K562 treated with DMSO at 1 percent for 48 hours (cell line): ENCODE measurements around the gene EME2. TPM values are rescaled to one million over a fixed set of nuclear protein-coding genes. Genes with fewer than 3 reads are reported as not detected.

ENCODE experiments used
- total RNA-seq: library from RNA; unstranded; fragments of 300-600 nt; gene quantifications from 2 replicates; pipeline ENCODE4 v1.2.3, GENCODE V29; 2022; ENCODE audit warnings: low replicate concordance; ENCODE audit errors: extremely low read depth

The EME2 gene, protein sequence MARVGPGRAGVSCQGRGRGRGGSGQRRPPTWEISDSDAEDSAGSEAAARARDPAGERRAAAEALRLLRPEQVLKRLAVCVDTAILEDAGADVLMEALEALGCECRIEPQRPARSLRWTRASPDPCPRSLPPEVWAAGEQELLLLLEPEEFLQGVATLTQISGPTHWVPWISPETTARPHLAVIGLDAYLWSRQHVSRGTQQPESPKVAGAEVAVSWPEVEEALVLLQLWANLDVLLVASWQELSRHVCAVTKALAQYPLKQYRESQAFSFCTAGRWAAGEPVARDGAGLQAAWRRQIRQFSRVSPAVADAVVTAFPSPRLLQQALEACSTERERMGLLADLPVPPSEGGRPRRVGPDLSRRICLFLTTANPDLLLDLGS
- not detected in 2 replicates for total RNA-seq

DNA sequence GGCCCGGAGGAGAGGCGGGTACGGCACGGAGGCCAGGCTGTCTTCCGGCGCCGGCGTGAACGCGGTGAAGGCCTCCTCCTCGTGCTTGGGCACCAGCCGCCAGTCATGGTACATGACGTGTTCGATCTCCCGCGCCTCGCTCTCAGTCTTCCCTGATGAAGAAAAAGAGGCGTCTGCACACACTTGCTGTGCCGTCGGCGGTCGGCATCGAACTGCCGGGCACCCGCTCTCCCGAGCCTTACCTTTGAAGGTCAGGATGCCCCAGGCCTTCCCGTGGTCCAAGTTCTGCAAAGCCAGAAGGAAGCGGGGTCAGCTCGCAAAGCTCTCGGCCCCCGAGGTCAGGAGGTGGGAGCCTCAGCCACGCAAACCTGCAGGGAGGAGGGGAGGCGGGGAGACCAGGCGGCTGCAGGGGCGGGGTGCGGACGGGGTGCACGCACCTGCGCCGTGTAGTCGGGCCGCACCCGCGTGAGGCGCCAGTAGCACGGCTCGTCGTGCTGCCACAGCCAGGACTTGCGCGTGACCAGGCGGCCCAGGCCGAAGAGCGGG is at the start of gene EME2:
Gene EME2 (plus strand): TSS at position 449 of the 546 bp plus-strand sequence. CDS start 418 bp downstream, outside the sequence.

DNA sequence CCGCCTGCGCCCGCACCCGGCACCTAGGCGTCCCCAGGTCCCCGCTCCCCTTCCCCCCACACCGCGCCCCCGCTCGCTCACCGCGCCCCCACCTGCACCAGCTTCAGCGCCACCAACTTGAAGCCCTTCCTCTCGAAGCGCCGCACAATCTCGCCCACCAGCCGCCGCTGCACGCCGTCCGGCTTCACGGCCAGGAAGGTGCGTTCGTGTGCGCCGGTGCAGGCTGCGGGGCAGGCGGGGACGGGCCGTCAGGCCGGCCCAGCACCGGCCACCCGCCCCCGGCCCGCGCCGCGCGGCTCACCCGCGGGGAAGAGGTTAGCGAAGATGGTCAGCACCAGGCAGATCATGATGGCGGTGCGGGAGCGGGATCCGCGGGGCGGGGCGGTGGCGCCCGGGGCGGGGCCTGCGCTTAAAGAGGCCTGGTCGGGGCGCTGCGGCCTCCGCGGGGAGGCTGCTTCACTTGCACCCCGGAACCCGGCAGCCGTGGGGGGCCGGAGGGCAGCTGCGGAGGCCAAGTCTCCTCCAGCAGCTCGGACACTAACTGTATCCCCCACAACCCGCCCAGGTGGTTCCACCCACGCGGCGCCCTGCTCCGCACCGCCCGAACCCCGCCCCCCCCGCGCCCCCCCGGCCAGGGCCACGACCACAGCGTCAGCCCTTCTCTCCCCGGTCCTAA is 1.3 kb upstream of the EME2 start, which contains the start of gene NME3:
Gene NME3 (minus strand): TSS at position 356 of the 676 bp plus-strand sequence. CDS start 9 bp downstream, at position 347.

DNA sequence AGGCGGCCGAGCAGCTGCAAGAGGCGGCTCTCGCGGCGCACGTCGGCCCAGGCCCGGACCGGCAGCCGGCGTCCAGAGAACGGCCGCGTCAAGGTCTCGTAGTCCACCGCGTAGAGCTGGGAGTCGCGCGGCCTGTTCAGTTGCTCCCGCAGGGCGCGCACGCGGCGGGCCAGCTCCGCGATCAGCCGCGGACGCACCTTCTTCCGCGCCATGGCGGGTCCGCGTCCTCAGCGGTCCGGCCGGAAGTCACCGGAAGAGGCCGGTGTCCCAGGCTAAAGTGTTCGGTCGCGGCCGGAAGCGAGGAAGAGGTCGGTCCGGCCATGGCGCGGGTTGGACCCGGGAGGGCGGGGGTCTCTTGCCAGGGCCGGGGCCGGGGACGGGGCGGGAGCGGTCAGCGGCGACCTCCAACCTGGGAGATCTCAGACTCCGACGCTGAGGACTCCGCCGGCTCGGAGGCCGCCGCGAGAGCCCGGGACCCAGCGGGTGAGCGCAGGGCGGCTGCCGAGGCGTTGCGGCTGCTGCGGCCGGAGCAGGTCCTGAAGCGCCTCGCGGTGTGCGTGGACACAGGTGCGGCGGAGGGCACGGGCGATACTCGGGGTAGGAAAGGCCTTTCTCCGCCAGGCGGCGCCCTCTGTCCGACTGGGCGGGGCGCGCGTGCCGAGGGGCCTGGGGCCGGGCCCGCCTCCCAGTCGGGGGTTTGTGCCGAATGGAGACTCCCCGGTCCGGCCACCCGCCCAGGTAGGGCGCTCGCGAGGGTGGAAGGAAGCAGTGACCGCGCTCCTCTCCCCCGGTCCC is 495 bp downstream of the EME2 start, which contains the start of gene MRPS34:
Gene MRPS34 (minus strand): TSS at position 227 of the 795 bp plus-strand sequence. CDS start 15 bp downstream, at position 212.

DNA sequence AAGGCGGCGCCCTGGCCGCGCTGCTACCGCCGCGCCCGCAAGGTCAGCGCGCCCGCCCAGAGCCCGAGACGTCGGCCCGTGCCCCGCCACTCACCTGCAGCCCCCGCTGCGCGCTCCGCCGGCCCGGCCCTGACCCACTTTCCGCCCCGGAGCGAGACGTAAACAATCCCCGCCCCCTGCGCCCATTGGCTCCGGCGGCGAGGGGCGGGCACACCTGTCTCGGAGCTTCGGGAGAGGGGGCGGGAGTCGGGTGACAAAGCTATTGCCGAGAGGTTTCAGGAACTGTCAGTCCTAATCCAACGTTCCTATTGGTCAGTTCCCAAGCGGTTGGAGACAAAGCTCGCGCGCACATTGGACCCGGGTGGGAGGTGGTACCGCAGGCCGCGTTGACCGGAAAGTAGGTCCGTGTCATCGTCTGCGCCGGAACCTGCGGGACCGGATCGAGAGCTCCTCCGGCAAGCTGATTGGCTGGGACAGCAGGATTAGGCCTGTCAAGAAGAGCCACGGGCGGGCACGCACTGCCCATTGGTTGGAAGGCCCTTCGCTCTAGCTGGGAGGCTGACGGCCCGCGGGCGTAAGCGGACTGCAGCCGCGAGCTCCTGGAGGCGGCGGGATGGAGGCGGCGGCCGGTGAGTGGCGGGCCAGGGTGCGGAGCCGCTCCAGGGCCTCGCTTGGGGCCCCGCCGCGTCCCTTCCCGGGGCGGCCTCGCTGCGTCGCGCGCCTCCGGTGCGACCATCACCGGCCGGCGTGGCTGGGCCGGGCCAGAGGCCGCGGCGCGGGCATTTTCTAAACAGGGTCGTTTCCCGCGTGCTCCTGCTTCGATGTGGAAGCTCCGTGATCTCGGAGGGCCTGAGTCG is 10.0 kb downstream of the EME2 start, which contains the start of the genes NUBP2 and SPSB3:
Gene NUBP2 (plus strand): TSS at position 553 of the 857 bp plus-strand sequence. CDS start 61 bp downstream, at position 614.
Gene SPSB3 (minus strand): TSS at position 164 of the 857 bp plus-strand sequence. CDS start 1,088 bp downstream, outside the sequence.

DNA sequence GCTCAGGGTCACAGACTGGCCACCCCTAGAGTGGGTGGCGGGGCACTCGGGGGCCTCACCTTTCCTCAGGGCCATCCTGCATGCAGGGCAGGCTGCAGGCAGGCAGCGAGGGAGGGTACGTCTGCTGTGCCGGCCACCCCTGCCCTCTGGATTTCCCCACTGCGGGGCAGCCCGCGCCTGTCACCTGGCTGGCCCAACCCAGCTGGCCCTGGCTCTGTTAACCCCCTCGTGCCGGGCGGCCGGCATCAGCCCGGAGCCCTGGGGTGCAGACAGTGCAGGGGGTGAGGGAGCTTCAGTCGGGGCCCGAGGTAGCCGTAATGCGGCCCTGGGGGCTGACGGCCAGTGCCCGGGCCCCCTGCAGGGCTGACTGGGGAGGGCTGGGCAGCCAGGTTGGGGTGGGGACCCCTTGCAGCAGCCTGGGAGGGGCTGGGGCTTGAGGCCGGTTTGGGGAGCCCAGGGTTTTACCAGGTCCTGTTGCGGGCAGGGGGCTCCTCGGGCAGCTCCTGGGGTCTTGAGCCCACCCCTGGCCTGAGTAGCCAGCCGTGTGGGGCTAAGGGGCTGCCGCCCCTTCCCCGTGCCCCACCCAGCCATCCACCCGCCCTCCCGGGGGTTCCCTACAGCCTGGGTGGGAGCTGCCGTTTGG is 21.1 kb downstream of the EME2 start, which contains the start of gene IGFALS:
Gene IGFALS (minus strand): TSS at position 128 of the 643 bp plus-strand sequence. CDS start 53 bp downstream, at position 75.

Other genes starting within 250 kb of the EME2 start
- gene TMEM204, start 239.1 kb upstream of the EME2 start, total RNA-seq = not detected in 2 replicates
- gene IFT140, start 160.7 kb upstream of the EME2 start, total RNA-seq = not detected in 2 replicates
- gene CRAMP1, start 160.4 kb upstream of the EME2 start, total RNA-seq = not detected in 2 replicates
- gene JPT2, start 94.5 kb upstream of the EME2 start, total RNA-seq = not detected in 2 replicates
- gene MAPK8IP3, start 66.6 kb upstream of the EME2 start, total RNA-seq = not detected in 2 replicates
- gene NME3, start 1.3 kb upstream of the EME2 start, total RNA-seq = not detected in 2 replicates
- not detected in 2 replicates for gene MRPS34, start 324 bp downstream of the EME2 start, total RNA-seq
- gene SPSB3, start 9.8 kb downstream of the EME2 start, total RNA-seq = not detected in 2 replicates
- gene NUBP2, start 10.2 kb downstream of the EME2 start, total RNA-seq = 502 TPM in 1 of 2 replicates, not detected in the other
- not detected in 2 replicates for gene IGFALS, start 20.9 kb downstream of the EME2 start, total RNA-seq
- gene HAGH, start 54.0 kb downstream of the EME2 start, total RNA-seq = not detected in 2 replicates
- gene FAHD1, start 54.4 kb downstream of the EME2 start, total RNA-seq = not detected in 2 replicates
- gene MEIOB, start 99.4 kb downstream of the EME2 start, total RNA-seq = not detected in 2 replicates
- gene HS3ST6, start 145.6 kb downstream of the EME2 start, total RNA-seq = not detected in 2 replicates
- not detected in 2 replicates for gene MSRB1, start 170.4 kb downstream of the EME2 start, total RNA-seq
- gene RPL3L, start 181.9 kb downstream of the EME2 start, total RNA-seq = not detected in 2 replicates
- not detected in 2 replicates for gene NDUFB10, start 186.7 kb downstream of the EME2 start, total RNA-seq
- gene RPS2, start 192.0 kb downstream of the EME2 start, total RNA-seq = 4,281 and 4,927 TPM in 2 replicates
- gene RNF151, start 194.0 kb downstream of the EME2 start, total RNA-seq = not detected in 2 replicates
- not detected in 2 replicates for gene TBL3, start 199.2 kb downstream of the EME2 start, total RNA-seq
- not detected in 2 replicates for gene NOXO1, start 208.7 kb downstream of the EME2 start, total RNA-seq
- gene GFER, start 211.4 kb downstream of the EME2 start, total RNA-seq = not detected in 2 replicates
- not detected in 2 replicates for gene SYNGR3, start 217.2 kb downstream of the EME2 start, total RNA-seq
- gene ZNF598, start 237.0 kb downstream of the EME2 start, total RNA-seq = not detected in 2 replicates
- not detected in 2 replicates for gene NPW, start 247.0 kb downstream of the EME2 start, total RNA-seq